IMR-90 (cell line): ENCODE measurements around the gene ZNF213. TPM values are rescaled to one million over a fixed set of nuclear protein-coding genes. Genes with fewer than 3 reads are reported as not detected.

Source experiments
- ATAC-seq: fragments of 200-7000 bp; cut with Tn5 transposase; 2 replicates; pipeline ENCODE4 v1.9.1; 2020; ENCODE audit warnings: low read depth, mild to moderate bottlenecking, moderate library complexity
- BruUV-seq: library from RNA; stranded (reverse); fragments of 400-500 nt; replicated peaks from 2 replicates; lab custom pipeline; 2021; lab: Mats Ljungman, UMichigan
- CTCF ChIA-PET: fragments of 300-600 bp; formaldehyde crosslinking; extraction: SDS; loops from one replicate; lab custom pipeline; 2021; ENCODE audit warnings: antibody characterized with exemption; lab: Yijun Ruan, JAX
- POLR2A ChIA-PET: fragments of 300-600 bp; sonication (Branson Sonifier 250); formaldehyde crosslinking; loops from one replicate; lab custom pipeline; 2022; ENCODE audit warnings: antibody characterized with exemption; ENCODE audit not compliant: unreplicated experiment; lab: Charles Lee
- DNase-seq: peaks from one replicate; pipeline ENCODE4 v3.0.0; 2013
- H2AFZ ChIP-seq: replicated peaks from 2 replicates; pipeline ENCODE3; 2013; ENCODE audit warnings: low read length, mild to moderate bottlenecking; ENCODE audit not compliant: poor library complexity
- H2AK5ac ChIP-seq: 2 replicates; pipeline ENCODE4 v1.6.1; 2013; ENCODE audit warnings: low read depth, low read length, inconsistent platforms
- H2AK9ac ChIP-seq: replicated peaks from 2 replicates; pipeline ENCODE3; 2013; ENCODE audit warnings: mild to moderate bottlenecking, low read depth, low read length, moderate library complexity; ENCODE audit not compliant: poor library complexity
- H2BK120ac ChIP-seq: 2 replicates; pipeline ENCODE4 v1.6.1; 2013; ENCODE audit warnings: low read depth, low read length, inconsistent platforms
- H2BK15ac ChIP-seq: 3 replicates; pipeline ENCODE4 v1.6.1; 2013; ENCODE audit warnings: low read depth, low read length, inconsistent platforms
- H2BK20ac ChIP-seq: 2 replicates; pipeline ENCODE4 v1.6.1; 2013; ENCODE audit warnings: low read depth, mild to moderate bottlenecking, inconsistent platforms, low read length, moderate library complexity
- H2BK5ac ChIP-seq: 2 replicates; pipeline ENCODE4 v1.6.1; 2013; ENCODE audit warnings: mild to moderate bottlenecking, low read depth, low read length, inconsistent platforms; ENCODE audit not compliant: poor library complexity, severe bottlenecking
- H3K14ac ChIP-seq: replicated peaks from 2 replicates; pipeline ENCODE4 v1.6.1; 2013; ENCODE audit warnings: low read depth, low read length, inconsistent platforms
- H3K18ac ChIP-seq: 2 replicates; pipeline ENCODE4 v1.6.1; 2013; ENCODE audit warnings: low read depth, low read length, control low read depth
- H3K23ac ChIP-seq: 2 replicates; pipeline ENCODE4 v1.6.1; 2013; ENCODE audit warnings: low read depth, low read length, inconsistent platforms
- H3K27ac ChIP-seq: 2 replicates; pipeline ENCODE4 v1.5.1; 2013; ENCODE audit warnings: mild to moderate bottlenecking, control low read depth, low read length; ENCODE audit not compliant: insufficient read depth
- H3K27me3 ChIP-seq: 2 replicates; pipeline ENCODE4 v1.6.1; 2013; ENCODE audit warnings: low read length; ENCODE audit not compliant: control insufficient read depth, insufficient read depth
- H3K36me3 ChIP-seq: 2 replicates; pipeline ENCODE4 v1.6.1; 2013; ENCODE audit warnings: low read length, mixed read lengths; ENCODE audit not compliant: control insufficient read depth, insufficient read depth
- H3K4ac ChIP-seq: 2 replicates; pipeline ENCODE4 v1.6.1; 2013; ENCODE audit warnings: low read depth, low read length, inconsistent platforms
- H3K4me1 ChIP-seq: 2 replicates; pipeline ENCODE4 v1.6.1; 2013; ENCODE audit warnings: low read length, mixed read lengths; ENCODE audit not compliant: control insufficient read depth, insufficient read depth
- H3K4me2 ChIP-seq: 2 replicates; pipeline ENCODE4 v1.6.1; 2013; ENCODE audit warnings: low read depth, mild to moderate bottlenecking, control low read depth, low read length, moderate library complexity
- H3K4me3 ChIP-seq: 2 replicates; pipeline ENCODE4 v1.5.1; 2013; ENCODE audit warnings: low read depth, mild to moderate bottlenecking, control low read depth, low read length, moderate library complexity; ENCODE audit not compliant: insufficient read depth
- H3K56ac ChIP-seq: 2 replicates; pipeline ENCODE4 v1.6.1; 2013; ENCODE audit warnings: low read length, inconsistent platforms; ENCODE audit not compliant: insufficient read depth; ENCODE audit errors: extremely low read depth
- H3K79me1 ChIP-seq, 2 experiments: 2 replicates each; pipeline ENCODE4 v1.6.1; 2013; ENCODE audit warnings: low read length in 2 of 2, inconsistent platforms in 1 of 2, low read depth in 1 of 2
- H3K9ac ChIP-seq: 2 replicates; pipeline ENCODE4 v1.6.1; 2013; ENCODE audit warnings: low read depth, low read length, control low read depth
- H3K9me1 ChIP-seq: 2 replicates; pipeline ENCODE4 v1.6.1; 2013; ENCODE audit warnings: low read length, inconsistent platforms; ENCODE audit not compliant: insufficient read depth
- H3K9me3 ChIP-seq: 2 replicates; pipeline ENCODE4 v1.6.1; 2013; ENCODE audit warnings: low read length; ENCODE audit not compliant: control insufficient read depth, insufficient read depth
- H4K20me1 ChIP-seq: 2 replicates; pipeline ENCODE4 v1.6.1; 2013; ENCODE audit warnings: low read length, inconsistent platforms; ENCODE audit not compliant: insufficient read depth
- H4K5ac ChIP-seq: 2 replicates; pipeline ENCODE4 v1.6.1; 2013; ENCODE audit warnings: mild to moderate bottlenecking, low read depth, low read length, control low read depth
- H4K8ac ChIP-seq, 2 experiments: 2 replicates each; pipeline ENCODE4 v1.6.1; 2013; ENCODE audit warnings: low read depth in 2 of 2, low read length in 2 of 2, control low read depth in 1 of 2, inconsistent platforms in 1 of 2
- H4K91ac ChIP-seq: 2 replicates; pipeline ENCODE4 v1.6.1; 2013; ENCODE audit warnings: low read depth, low read length, inconsistent platforms; ENCODE audit not compliant: insufficient read depth
- MAFK ChIP-seq: IDR thresholded peaks from 2 replicates; pipeline ENCODE4 v1.6.1; 2012; ENCODE audit warnings: low read depth, low read length, improper control_type of control experiment
- MAZ ChIP-seq: IDR thresholded peaks from 2 replicates; pipeline ENCODE4 v1.6.1; 2012; ENCODE audit warnings: low read depth, mild to moderate bottlenecking, low read length, improper control_type of control experiment, moderate library complexity, borderline replicate concordance
- RAD21 ChIP-seq: IDR thresholded peaks from 2 replicates; pipeline ENCODE4 v1.6.1; 2012; ENCODE audit warnings: low read length, improper control_type of control experiment
- RCOR1 ChIP-seq: IDR thresholded peaks from 2 replicates; pipeline ENCODE4 v1.6.1; 2012; ENCODE audit warnings: mild to moderate bottlenecking, low read length, improper control_type of control experiment; ENCODE audit not compliant: insufficient replicate concordance
- RFX5 ChIP-seq: IDR thresholded peaks from 2 replicates; pipeline ENCODE4 v1.8.0; 2012; ENCODE audit warnings: low read depth, mild to moderate bottlenecking, low read length, moderate library complexity
- SMC3 ChIP-seq: fragments of 150-350 bp; IDR thresholded peaks from 2 replicates; pipeline ENCODE4 v1.6.1; 2016; ENCODE audit warnings: low read depth, mild to moderate bottlenecking, antibody characterized with exemption, low read length, moderate library complexity
- WGBS, 2 experiments: methylation state at CpG; one replicate each; pipeline versions ENCODE4 v1.1.5 to v1.1.7; 2013; ENCODE audit warnings: missing lambda C conversion rate in 2 of 2; ENCODE audit not compliant: insufficient read length in 1 of 2; ENCODE audit errors: extremely low coverage in 2 of 2; 5-methylcytosine and 5-hydroxymethylcytosine counted together
- dilution Hi-C: fragments of 300-500 bp; cut with HindIII; formaldehyde crosslinking; loops from one replicate; pipeline ENCODE4 v1.14.3; 2018; ENCODE audit warnings: low sequenced_read_pairs; ENCODE audit not compliant: unreplicated experiment
- in situ Hi-C: fragments of 300-500 bp; cut with MboI; formaldehyde crosslinking; loops from 3 replicates; pipeline ENCODE4 v1.14.3; 2019; ENCODE audit warnings: low sequenced_read_pairs, inconsistent platforms, mixed read lengths
- intact Hi-C: fragments of 100-400 bp; cut with micrococcal nuclease; formaldehyde crosslinking; loops from 2 replicates; pipeline ENCODE4 v1.10.0; 2022
- polyA plus RNA-seq, 3 experiments: library from polyadenylated mRNA; depleted of rRNA; stranded (reverse); fragments of >200 nt; gene quantifications; 2 replicates each; pipeline ENCODE4 v1.2.3, GENCODE V29; 2012; ENCODE audit warnings: low replicate concordance in 1 of 3
- total RNA-seq: library from RNA; depleted of rRNA; stranded (reverse); fragments of >200 nt; gene quantifications from 2 replicates; pipeline ENCODE4 v1.2.3, GENCODE V29; 2012

Gene ZNF213
- total and polyA plus RNA-seq, 2 of the 4 experiments (the other 2 are of a cell fraction), result 0.72 to 4.0 TPM

DNA sequence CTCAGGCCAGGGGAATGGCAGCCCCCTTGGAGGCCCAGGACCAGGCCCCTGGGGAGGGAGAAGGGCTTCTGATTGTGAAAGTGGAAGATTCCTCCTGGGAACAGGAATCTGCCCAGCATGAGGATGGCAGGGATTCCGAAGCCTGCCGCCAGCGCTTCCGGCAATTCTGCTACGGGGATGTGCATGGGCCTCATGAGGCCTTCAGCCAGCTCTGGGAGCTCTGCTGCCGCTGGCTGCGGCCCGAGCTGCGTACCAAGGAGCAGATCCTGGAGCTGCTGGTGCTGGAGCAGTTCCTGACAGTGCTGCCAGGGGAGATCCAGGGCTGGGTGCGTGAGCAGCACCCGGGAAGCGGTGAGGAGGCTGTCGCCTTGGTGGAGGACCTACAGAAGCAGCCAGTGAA, 2.4 kb downstream of the ZNF213 start:
- no peaks in the 10 kb centered on the region for H3K9me3 ChIP-seq
- H2AFZ ChIP-seq, result no peak overlapping the region
- no peak overlapping the region for H3K4ac ChIP-seq
- no peak overlapping the region for H3K4me2 ChIP-seq
- dilution Hi-C loops, result no loop called here
- H2BK20ac ChIP-seq, result no peak overlapping the region
- WGBS, 2 experiments, result 98% methylated on average over 12 of the region's 13 CpGs; no CpG with 5 or more reads in 1 of the 2 experiments
- H3K23ac ChIP-seq, result no peak overlapping the region
- H3K4me3 ChIP-seq, result no peak overlapping the region
- peaks cover 13% of the 10 kb centered on the region for H3K36me3 ChIP-seq
- no peak overlapping the region for H3K27ac ChIP-seq
- H2BK15ac ChIP-seq, result no peak overlapping the region
- no peak overlapping the region for H2AK9ac ChIP-seq
- ATAC-seq (no peak), DNase-seq (no peak)
- H2BK5ac ChIP-seq, result no peak overlapping the region
- no peak overlapping the region for H3K9ac ChIP-seq
- intact Hi-C loops, result no loop called here
- H4K8ac ChIP-seq, result no peak overlapping the region
- H4K5ac ChIP-seq, result no peak overlapping the region
- H3K56ac ChIP-seq, result no peak overlapping the region
- H3K27me3 ChIP-seq, result no peaks in the 10 kb centered on the region
- POLR2A ChIA-PET, result interaction anchor here (0.6 kb wide), 1 partner anchor 8 kb away, joined by 3 read pairs; no protein-coding TSS in a partner anchor
- no peak overlapping the region for H2BK120ac ChIP-seq
- 0 out of 2 replicates have a peak, but pooled peaks cover under 1% of the 10 kb centered on the region for H3K9me1 ChIP-seq
- in situ Hi-C loops, result no loop called here
- BruUV-seq, result no TSS peak
- CTCF ChIA-PET, result no interaction called here
- H3K18ac ChIP-seq, result no peak overlapping the region
- peaks cover 23 to 35% of the 10 kb centered on the region in 2 experiments for H3K79me1 ChIP-seq
- H4K20me1 ChIP-seq, result no peaks in the 10 kb centered on the region; the same call in 1 of the 2 replicates
- no peak overlapping the region for H4K91ac ChIP-seq
- H2AK5ac ChIP-seq, result no peak overlapping the region
- peaks cover 5% of the 10 kb centered on the region for H3K4me1 ChIP-seq
- TF ChIP-seq MAZ (no peak), RAD21 (no peak), RFX5 (no peak), RCOR1 (no peak), SMC3 (no peak), MAFK (no peak)
- no peak overlapping the region for H3K14ac ChIP-seq
